ENCODE results near the gene SLC25A28.

DNA sequence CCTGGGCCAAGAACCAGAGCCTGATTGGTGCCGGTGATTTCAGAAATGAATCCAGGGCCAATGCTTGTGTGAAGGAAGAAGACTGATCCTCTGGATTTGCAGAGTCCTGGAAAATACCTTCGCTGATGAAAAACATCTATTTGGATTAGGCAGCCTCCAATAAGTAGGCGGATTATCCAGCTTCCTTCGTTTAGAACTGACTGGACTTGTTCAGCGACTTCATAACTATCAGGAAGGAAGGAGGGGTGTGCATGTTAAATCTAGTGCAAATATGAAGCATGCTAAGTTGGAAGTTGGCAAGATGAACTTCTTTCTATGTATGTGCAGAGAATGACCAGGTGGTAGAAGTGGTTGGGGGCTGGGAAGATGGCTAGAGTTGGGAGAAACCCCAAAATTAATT is 46.4 kb downstream of the SLC25A28 start:
- no peak for TF ChIP-seq POLR2A (IDR thresholded peaks at IDR 0.05)
- TF ChIP-seq, protein P1, sequence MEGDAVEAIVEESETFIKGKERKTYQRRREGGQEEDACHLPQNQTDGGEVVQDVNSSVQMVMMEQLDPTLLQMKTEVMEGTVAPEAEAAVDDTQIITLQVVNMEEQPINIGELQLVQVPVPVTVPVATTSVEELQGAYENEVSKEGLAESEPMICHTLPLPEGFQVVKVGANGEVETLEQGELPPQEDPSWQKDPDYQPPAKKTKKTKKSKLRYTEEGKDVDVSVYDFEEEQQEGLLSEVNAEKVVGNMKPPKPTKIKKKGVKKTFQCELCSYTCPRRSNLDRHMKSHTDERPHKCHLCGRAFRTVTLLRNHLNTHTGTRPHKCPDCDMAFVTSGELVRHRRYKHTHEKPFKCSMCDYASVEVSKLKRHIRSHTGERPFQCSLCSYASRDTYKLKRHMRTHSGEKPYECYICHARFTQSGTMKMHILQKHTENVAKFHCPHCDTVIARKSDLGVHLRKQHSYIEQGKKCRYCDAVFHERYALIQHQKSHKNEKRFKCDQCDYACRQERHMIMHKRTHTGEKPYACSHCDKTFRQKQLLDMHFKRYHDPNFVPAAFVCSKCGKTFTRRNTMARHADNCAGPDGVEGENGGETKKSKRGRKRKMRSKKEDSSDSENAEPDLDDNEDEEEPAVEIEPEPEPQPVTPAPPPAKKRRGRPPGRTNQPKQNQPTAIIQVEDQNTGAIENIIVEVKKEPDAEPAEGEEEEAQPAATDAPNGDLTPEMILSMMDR (IDR thresholded peaks at IDR 0.05): no peak
